Measurements from ENCODE around the gene PHF20. TPM values are rescaled to one million over a fixed set of nuclear protein-coding genes. Genes with fewer than 3 reads are reported as not detected.

PHF20 gene
- total RNA-seq: 21.9 and 39.6 TPM in 2 replicates

GRCh38 chr20:35771689-35772562, at the start of gene PHF20:
Gene PHF20, plus strand, starts transcription at chr20:35772015. Its CDS starts 29,508 bp downstream, at chr20:35801523.

GRCh38 chr20:35741892-35742740, 29.7 kb upstream of the PHF20 start, which contains the start of gene RBM39:
Gene RBM39, minus strand, starts transcription at chr20:35742260. Its CDS starts 1,386 bp downstream, at chr20:35740874.

GRCh38 chr20:35954200-35954906, 182.5 kb downstream of the PHF20 start, which contains the start of gene SCAND1:
Gene SCAND1, minus strand, starts transcription at chr20:35954502. Its CDS starts 218 bp downstream, at chr20:35954284.

GRCh38 chr20:35967979-35968640, 196.3 kb downstream of the PHF20 start, which contains the start of gene CNBD2:
Gene CNBD2, plus strand, starts transcription at chr20:35968590. Its CDS starts 173 bp downstream, at chr20:35968763.

Other genes starting within 250 kb of the PHF20 start
- gene C20orf173, start 242.4 kb upstream of the PHF20 start, total RNA-seq: not detected in 2 replicates
- 232 and 344 TPM in 2 replicates for gene ERGIC3, start 229.9 kb upstream of the PHF20 start, total RNA-seq
- gene SPAG4, start 156.2 kb upstream of the PHF20 start, total RNA-seq: 7.4 and 10.9 TPM in 2 replicates
- gene CPNE1, start 107.1 kb upstream of the PHF20 start, total RNA-seq: 80.0 and 134 TPM in 2 replicates
- 29.1 and 59.0 TPM in 2 replicates for gene RBM12, start 107.1 kb upstream of the PHF20 start, total RNA-seq
- gene NFS1, start 72.7 kb upstream of the PHF20 start, total RNA-seq: 13.9 and 15.1 TPM in 2 replicates
- gene ROMO1, start 72.6 kb upstream of the PHF20 start, total RNA-seq: 222 and 428 TPM in 2 replicates
- 244 and 463 TPM in 2 replicates for gene RBM39, start 29.8 kb upstream of the PHF20 start, total RNA-seq
- 35.3 and 54.9 TPM in 2 replicates for gene SCAND1, start 182.5 kb downstream of the PHF20 start, total RNA-seq
- gene CNBD2, start 196.6 kb downstream of the PHF20 start, total RNA-seq: 3.4 TPM in 2 replicates